NOMO-1 (cell line): ENCODE data around the gene RBM6.
A peak's percentile ranks its signal among the peaks of the same experiment; 100 is the strongest.
"Not testable (repeated sequence)": the region's sequence is repeated elsewhere in the genome, so short reads cannot be mapped to it uniquely, and the experiment has no call there.

ENCODE experiments used
- DNase-seq, 2 experiments: peaks; one replicate each; lab custom pipeline; 2025; ENCODE audit not compliant: unreplicated experiment in 2 of 2; lab: John Stamatoyannopoulos, UW

RBM6 gene

GRCh38 chr3:49916686-49917085 lies 23.3 kb upstream of the RBM6 start:
- DNase-seq = no peak

GRCh38 chr3:49917806-49918590 lies 22.0 kb upstream of the RBM6 start:
- peak; percentile 66 to 80 for DNase-seq

GRCh38 chr3:49924683-49925082 lies 15.3 kb upstream of the RBM6 start:
- no peak for DNase-seq

DNA sequence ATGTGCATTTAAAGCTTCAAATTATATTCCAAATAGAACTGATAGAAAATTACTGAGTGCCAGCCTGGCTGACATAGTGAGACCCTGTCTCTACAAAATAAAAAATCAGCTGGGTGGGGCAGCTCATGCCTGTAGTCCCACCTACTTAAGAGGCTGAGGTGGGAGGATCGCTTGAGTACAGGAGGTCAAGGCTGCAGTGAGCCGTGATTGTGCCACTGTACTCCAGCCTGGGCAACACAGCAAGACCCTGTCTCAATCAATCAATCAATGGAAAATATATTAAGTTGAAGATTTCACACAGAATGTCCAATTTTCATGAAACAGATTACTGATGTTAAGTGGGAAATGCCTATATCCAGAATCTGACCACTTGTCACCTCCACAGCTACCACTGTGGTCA lies 14.5 kb upstream of the RBM6 start:
- no peak for DNase-seq

GRCh38 chr3:49926117-49926728 lies 13.7 kb upstream of the RBM6 start:
- no peak for DNase-seq

- DNase-seq = no peak
Measured at GRCh38 chr3:49927798-49928197, 12.2 kb upstream of the RBM6 start.

DNA sequence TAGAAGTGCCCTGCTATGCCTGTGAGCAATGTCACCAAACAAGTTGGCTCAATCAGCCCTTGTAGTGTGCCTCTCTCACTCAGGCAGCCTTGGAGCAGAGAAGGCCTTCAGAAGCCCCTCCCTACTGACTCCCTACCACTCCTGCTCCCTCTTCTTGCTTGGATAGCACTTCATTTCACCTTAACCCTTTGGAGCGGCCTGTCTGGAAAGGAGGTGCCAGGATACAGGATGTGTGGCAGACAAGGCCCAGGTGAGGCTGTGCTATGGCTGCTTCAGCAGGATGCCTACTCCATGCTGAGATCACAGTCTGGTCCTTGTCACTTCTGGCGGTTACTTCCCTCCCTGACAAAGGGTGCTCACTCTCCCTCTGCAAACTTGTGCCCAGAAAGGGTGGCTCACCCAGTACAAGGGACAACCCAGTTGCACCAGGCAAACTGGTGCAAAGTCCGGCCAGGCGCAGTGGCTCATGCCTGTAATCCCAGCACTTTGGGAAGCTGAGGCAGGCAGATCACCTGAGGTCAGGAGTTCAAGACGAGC lies 11.4 kb upstream of the RBM6 start:
- no peak for DNase-seq

DNA sequence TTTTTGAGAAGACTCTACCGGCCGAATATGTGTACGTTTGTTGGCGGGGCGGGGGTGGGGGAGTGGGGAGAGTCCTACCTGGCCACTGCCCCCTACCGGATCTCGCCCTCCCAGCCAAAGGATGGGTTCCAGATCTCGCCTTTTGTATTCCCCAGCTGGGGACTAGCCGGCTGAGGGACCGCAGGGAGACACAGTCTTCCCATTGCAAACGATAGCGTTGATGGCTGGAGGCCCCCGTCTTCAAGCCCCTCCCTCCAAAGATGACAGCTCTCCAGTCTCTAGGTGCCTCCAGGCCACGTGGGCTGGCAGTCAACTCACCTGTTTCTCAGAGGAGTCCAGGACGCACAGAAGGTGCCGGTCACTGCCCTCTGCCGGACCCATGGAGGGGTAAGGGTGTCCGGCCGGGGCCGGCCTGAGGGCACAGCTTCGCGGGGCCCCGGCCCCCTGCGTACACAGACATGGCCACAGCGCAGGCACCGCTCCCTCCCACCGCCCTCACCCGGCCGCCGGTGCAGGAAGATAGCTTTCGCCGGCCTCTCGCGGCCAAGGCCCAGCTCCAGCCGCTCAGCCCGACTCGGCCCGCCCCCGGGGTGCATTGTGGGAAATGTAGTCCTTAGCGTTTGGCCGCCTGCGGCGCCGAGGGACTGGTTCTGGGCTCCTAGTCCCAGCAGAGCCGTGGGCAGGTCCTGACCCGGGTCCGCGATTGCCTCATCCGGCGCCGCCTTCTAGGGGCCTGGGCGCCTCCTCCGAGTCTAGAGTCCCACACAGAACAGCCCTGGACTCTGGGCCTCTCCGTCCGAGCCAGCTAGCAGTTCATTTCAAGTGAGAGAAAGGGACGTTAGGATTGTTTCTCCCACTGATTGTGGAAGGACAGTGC lies 10.4 kb upstream of the RBM6 start, which contains the start of gene MON1A:
Gene MON1A (minus strand): TSS at position 521 of the 877 bp plus-strand sequence. CDS start 16,465 bp downstream, outside the sequence.
- peak; percentile 87 to 95 for DNase-seq

- no peak for DNase-seq
Measured at GRCh38 chr3:49930168-49930690, 9.7 kb upstream of the RBM6 start.

DNA sequence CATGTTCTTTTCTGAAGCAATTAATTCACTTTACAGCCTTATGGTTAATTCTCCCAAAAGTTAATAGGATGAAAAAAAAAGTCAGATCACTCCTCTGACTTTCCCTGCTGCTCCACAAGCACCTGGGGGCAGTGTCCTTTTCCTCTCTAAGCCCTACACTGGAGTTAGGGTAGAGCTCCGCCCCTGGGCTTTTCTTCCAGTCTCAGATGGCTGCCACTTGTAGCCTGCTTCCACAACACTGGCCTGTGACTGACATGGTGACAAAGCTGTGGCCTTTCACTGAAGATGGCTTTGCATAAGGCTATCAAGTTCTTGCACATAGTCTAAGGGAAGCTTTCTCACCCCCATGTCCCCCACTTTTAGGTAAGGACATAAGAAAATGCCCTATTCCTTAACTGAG lies 9.0 kb upstream of the RBM6 start:
- DNase-seq = no peak

GRCh38 chr3:49932281-49932680 lies 7.7 kb upstream of the RBM6 start:
- DNase-seq = not testable (repeated sequence)

DNA sequence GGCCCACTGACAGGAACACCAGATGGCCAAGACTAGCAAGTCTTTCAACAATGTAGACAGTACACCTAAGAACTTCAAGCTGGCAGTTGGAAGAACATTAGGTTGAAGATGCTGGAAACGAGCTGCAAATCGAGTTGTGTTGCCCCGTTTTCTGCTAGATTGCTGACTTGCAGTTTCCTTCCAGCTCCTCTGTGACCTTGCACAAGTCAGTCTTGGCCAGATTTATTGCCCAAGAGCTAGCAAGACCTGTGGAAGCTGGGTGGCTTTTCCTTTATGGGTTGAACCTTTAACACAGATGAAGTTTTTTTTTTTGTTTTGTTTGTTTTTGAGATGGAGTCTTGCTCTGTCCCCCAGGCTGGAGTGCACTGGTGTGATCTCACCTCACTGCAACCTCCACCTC lies 2.9 kb upstream of the RBM6 start:
- peak; percentile 60 to 69 for DNase-seq

GRCh38 chr3:49940667-49941249 lies 808 bp downstream of the RBM6 start:
- DNase-seq = peak in 1 of 2 experiments; percentile 12

GRCh38 chr3:49942651-49943050 lies 2.7 kb downstream of the RBM6 start:
- peak in 1 of 2 experiments; percentile 2 for DNase-seq

DNA sequence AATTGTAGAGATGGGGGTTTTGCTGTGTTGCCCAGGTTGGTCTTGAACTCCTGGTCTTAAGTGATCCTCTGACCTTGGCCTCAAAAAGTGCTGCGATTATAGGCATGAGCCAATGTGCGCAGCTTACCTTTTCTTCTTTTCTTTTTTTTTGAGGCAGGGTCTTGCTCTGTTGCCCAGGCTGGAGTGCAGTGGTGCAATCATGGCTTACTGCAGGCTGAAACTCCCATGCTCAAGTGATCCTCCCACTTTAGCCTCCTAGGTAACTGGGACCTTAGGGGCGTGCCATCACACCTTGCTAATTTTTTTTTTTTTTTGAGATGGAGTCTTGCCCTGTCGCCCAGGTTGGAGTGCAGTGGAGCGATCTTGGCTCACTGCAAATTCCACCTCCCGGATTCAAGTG lies 13.0 kb downstream of the RBM6 start:
- no peak for DNase-seq

- no peak for DNase-seq
Measured at GRCh38 chr3:49955636-49956035, 15.7 kb downstream of the RBM6 start.

- DNase-seq = no peak
Measured at GRCh38 chr3:49966233-49966942, 26.4 kb downstream of the RBM6 start.

GRCh38 chr3:49967291-49967690 lies 27.3 kb downstream of the RBM6 start:
- DNase-seq = no peak

DNA sequence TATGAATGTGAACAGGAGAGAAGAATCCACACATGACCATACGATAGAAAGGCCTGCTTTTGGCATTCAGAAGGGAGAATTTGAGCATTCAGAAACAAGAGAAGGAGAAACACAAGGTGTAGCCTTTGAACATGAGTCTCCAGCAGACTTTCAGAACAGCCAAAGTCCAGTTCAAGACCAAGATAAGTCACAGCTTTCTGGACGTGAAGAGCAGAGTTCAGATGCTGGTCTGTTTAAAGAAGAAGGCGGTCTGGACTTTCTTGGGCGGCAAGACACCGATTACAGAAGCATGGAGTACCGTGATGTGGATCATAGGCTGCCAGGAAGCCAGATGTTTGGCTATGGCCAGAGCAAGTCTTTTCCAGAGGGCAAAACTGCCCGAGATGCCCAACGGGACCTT lies 28.4 kb downstream of the RBM6 start:
- DNase-seq = no peak

DNA sequence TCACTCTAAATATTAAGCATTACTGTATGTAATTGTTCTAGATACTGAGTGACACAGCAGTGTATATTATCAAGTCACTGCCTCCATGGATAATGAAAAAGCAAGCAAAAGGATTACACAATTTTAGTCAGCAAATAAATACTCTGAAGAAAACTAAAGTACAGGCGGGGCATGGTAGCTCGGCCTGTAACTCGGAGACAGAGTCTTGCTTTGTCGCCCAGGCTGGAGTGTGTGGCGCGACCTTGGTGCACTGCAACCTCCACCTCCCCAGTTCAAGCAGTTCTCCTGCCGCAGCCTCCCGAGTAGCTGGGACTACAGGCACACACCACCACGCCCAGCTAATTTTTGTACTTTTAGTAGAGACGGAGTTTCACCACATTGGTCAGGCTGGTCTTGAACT lies 32.7 kb downstream of the RBM6 start:
- no peak for DNase-seq
